ENCODE data around the gene MPZL3. TPM values are rescaled to one million over a fixed set of nuclear protein-coding genes. Genes with fewer than 3 reads are reported as not detected.

MPZL3 gene
- total and polyA plus RNA-seq, 2 donors, result 1.4 to 4.7 TPM

DNA sequence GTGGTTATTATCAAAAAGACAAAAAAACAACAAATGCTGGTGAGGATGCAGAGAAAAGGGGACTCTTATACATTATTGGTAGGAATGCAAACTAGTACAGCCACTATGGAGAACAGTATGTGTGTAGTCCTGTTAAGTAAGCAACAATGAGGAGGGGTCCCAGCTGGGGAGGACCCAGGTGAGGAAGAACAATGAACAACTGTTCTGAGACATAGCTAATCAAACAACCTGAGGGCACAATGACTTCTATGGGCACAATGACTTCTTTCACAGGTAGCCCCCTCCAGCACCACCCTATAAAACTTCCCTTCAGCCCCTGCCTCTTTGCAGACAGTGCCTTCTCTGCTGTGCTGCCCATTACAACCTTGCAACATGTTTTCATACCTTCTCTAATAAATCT is 32.9 kb downstream of the MPZL3 start:
- H3K27ac ChIP-seq (ENCODE audit: low read depth), result no peak overlapping the region
- H3K36me3 ChIP-seq (ENCODE audit: insufficient read depth), result no peaks in the 10 kb centered on the region
- H3K4me3 ChIP-seq (ENCODE audit: low read depth, low read length), result no peak overlapping the region
- no peaks in the 10 kb centered on the region for H3K4me1 ChIP-seq (ENCODE audit: insufficient read depth)
- no peak for DNase-seq (ENCODE audit: extremely low spot score)

- no peak overlapping the region for H3K4me3 ChIP-seq (ENCODE audit: low read depth, low read length)
- no peak for DNase-seq (ENCODE audit: extremely low spot score)
- no peaks in the 10 kb centered on the region for H3K4me1 ChIP-seq (ENCODE audit: insufficient read depth)
- WGBS, result 85% methylated on average over 3 of the region's 3 CpGs
- H3K36me3 ChIP-seq (ENCODE audit: insufficient read depth), result no peaks in the 10 kb centered on the region
- H3K27ac ChIP-seq (ENCODE audit: low read depth), result no peak overlapping the region
Measured at GRCh38 chr11:118217575-118217974, 34.6 kb downstream of the MPZL3 start.

DNA sequence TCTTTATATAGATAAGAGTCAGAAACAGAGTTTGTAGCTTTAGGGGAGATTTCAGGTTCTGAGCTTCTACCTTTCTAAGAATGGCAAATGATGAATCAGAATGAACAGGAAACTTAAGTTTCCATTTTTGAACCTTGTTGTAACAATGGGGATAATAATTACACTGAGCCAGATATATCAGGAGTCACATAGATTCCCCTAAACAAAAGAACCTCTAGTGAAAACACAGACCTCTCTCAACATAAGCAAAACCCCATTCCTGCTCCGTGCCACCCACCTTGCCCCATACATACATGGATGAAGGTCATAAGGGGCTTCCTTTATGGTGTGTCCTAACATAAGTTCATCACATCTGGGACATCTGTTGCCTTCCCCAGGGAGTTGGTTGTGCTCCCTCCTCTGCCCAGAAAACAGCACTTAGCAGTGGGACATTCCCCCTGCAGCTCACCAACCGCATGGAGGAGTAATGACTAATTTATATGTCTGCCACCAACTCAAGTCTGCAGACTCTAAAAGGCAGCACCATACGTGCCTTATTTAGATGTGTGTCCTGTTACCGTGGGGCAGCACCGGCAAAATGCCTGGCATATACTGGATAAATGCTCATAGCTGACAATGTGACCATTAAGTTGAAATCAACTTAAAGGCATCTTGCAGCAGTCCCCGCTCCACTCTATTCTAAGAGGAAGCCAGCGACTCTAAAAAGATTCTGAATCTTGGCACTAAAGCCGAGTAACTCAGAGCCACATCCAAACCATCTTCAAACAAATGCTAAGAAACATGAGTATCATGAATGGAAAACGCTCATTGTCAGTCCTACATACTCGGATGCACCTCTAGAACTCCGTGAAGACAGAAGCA is 35.3 kb downstream of the MPZL3 start:
- WGBS, result 69% methylated on average over 11 of the region's 11 CpGs
- DNase-seq (ENCODE audit: extremely low spot score), result no peak

DNA sequence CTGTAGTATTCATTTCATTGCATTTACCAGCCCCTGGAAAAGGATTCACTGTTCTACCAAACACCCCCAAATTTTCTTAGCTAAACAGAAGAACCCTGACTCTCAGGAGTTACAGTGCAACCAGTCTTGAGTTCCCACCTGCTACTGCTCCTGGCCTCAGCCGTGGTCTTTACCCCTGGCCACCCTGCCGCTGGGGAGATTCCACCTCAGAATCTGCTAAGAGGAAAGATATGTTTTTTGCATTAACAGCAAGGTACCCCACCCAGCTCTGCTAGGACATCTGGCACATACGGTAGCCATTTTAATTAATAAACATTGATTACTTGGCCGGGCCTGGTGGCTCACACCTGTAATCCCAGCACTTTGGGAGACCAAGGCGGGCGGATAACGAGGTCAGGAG is 36.4 kb downstream of the MPZL3 start:
- Histone ChIP-seq H3K4me3 (ENCODE audit: low read depth, low read length) (no peak overlapping the region), H3K36me3 (ENCODE audit: insufficient read depth) (no peaks in the 10 kb centered on the region), H3K4me1 (ENCODE audit: insufficient read depth) (no peaks in the 10 kb centered on the region), H3K27ac (ENCODE audit: low read depth) (no peak overlapping the region)
- 89% methylated on average over 7 of the region's 7 CpGs for WGBS
- no peak for DNase-seq (ENCODE audit: extremely low spot score)

More for the DNA sequence above, 35.3 kb downstream of the MPZL3 start:
- no peak overlapping the region for H3K27ac ChIP-seq (ENCODE audit: low read depth)
- H3K4me1 ChIP-seq (ENCODE audit: insufficient read depth), result no peaks in the 10 kb centered on the region
- no peaks in the 10 kb centered on the region for H3K36me3 ChIP-seq (ENCODE audit: insufficient read depth)
- no peak overlapping the region for H3K4me3 ChIP-seq (ENCODE audit: low read depth, low read length)

- DNase-seq (ENCODE audit: extremely low spot score), result no peak
- 70% methylated on average over 3 of the region's 3 CpGs for WGBS
- Histone ChIP-seq H3K4me3 (ENCODE audit: low read depth, low read length) (no peak overlapping the region), H3K4me1 (ENCODE audit: insufficient read depth) (no peaks in the 10 kb centered on the region), H3K27ac (ENCODE audit: low read depth) (no peak overlapping the region), H3K36me3 (ENCODE audit: insufficient read depth) (no peaks in the 10 kb centered on the region)
Measured at GRCh38 chr11:118215262-118215661, 36.9 kb downstream of the MPZL3 start.

GRCh38 chr11:118214210-118214914 is 37.8 kb downstream of the MPZL3 start:
- Histone ChIP-seq H3K27ac (ENCODE audit: low read depth) (no peak overlapping the region), H3K36me3 (ENCODE audit: insufficient read depth) (no peaks in the 10 kb centered on the region), H3K4me1 (ENCODE audit: insufficient read depth) (no peaks in the 10 kb centered on the region), H3K4me3 (ENCODE audit: low read depth, low read length) (no peak overlapping the region)
- WGBS, result 57% methylated on average over 6 of the region's 6 CpGs
- no peak for DNase-seq (ENCODE audit: extremely low spot score)

- Histone ChIP-seq H3K36me3 (ENCODE audit: insufficient read depth) (no peaks in the 10 kb centered on the region), H3K27ac (ENCODE audit: low read depth) (no peak overlapping the region), H3K4me1 (ENCODE audit: insufficient read depth) (no peaks in the 10 kb centered on the region), H3K4me3 (ENCODE audit: low read depth, low read length) (no peak overlapping the region)
- WGBS, result 86% methylated on average over 2 of the region's 2 CpGs
- no peak for DNase-seq (ENCODE audit: extremely low spot score)
Measured at GRCh38 chr11:118213781-118214180, 38.4 kb downstream of the MPZL3 start.

DNA sequence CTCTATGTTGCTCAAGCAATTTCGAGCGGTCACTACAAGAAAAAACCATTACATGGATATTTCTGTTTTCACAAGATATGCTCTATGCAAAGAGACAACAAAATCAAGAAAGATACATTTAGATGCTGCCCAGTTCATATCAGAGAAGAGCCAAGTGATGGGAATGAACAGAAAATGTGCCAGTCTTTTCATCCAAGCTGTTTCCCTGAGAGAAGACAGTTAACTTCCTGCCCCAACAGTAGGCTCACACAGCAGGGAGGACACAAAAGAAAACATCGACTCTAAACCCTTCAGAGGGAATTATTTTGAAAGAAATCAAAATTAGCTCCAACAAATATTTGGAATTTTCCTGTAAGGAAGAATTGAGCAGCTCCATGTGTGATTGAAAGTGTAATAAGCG is 39.0 kb downstream of the MPZL3 start:
- DNase-seq (ENCODE audit: extremely low spot score), result no peak
- no peaks in the 10 kb centered on the region for H3K4me1 ChIP-seq (ENCODE audit: insufficient read depth)
- WGBS, result 75% methylated on average over 4 of the region's 4 CpGs
- no peaks in the 10 kb centered on the region for H3K36me3 ChIP-seq (ENCODE audit: insufficient read depth)
- H3K27ac ChIP-seq (ENCODE audit: low read depth), result no peak overlapping the region
- H3K4me3 ChIP-seq (ENCODE audit: low read depth, low read length), result no peak overlapping the region

DNA sequence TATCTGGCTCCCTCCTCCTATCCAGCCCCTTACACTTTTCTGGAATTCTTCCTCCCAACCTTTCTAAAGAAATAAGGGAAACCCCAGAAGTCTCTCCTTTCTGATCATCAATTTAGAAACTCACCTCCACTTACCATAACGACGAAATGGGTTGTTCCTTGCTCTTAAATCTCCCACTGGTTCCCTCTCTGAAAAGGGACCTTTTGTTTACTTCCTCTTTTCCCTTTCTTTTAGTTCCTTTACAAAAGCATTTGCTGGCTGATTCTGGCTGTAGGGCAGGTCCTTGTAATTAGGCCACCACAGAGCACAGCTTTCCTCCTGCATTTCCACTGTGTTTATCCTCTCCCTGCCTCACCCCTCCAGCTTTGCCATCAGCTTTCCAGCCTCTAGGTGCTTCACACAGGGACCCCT is 39.4 kb downstream of the MPZL3 start:
- 79% methylated on average over 2 of the region's 2 CpGs for WGBS
- H3K36me3 ChIP-seq (ENCODE audit: insufficient read depth), result no peaks in the 10 kb centered on the region
- no peak overlapping the region for H3K27ac ChIP-seq (ENCODE audit: low read depth)
- H3K4me1 ChIP-seq (ENCODE audit: insufficient read depth), result no peaks in the 10 kb centered on the region
- H3K4me3 ChIP-seq (ENCODE audit: low read depth, low read length), result no peak overlapping the region
- no peak for DNase-seq (ENCODE audit: extremely low spot score)

- H3K4me1 ChIP-seq (ENCODE audit: insufficient read depth), result no peaks in the 10 kb centered on the region
- WGBS, result 75% methylated on average over 7 of the region's 7 CpGs
- no peak for DNase-seq (ENCODE audit: extremely low spot score)
- H3K4me3 ChIP-seq (ENCODE audit: low read depth, low read length), result no peak overlapping the region
- no peak overlapping the region for H3K27ac ChIP-seq (ENCODE audit: low read depth)
- no peaks in the 10 kb centered on the region for H3K36me3 ChIP-seq (ENCODE audit: insufficient read depth)
Measured at GRCh38 chr11:118212131-118212725, 39.9 kb downstream of the MPZL3 start.

GRCh38 chr11:118211006-118211405 is 41.2 kb downstream of the MPZL3 start:
- Histone ChIP-seq H3K36me3 (ENCODE audit: insufficient read depth) (no peaks in the 10 kb centered on the region), H3K4me3 (ENCODE audit: low read depth, low read length) (no peak overlapping the region), H3K4me1 (ENCODE audit: insufficient read depth) (no peaks in the 10 kb centered on the region), H3K27ac (ENCODE audit: low read depth) (no peak overlapping the region)
- no peak for DNase-seq (ENCODE audit: extremely low spot score)
- 40% methylated on average over 6 of the region's 6 CpGs for WGBS

- 91% methylated on average over 7 of the region's 7 CpGs for WGBS
- H3K4me3 ChIP-seq (ENCODE audit: low read depth, low read length), result no peak overlapping the region
- no peak overlapping the region for H3K27ac ChIP-seq (ENCODE audit: low read depth)
- no peaks in the 10 kb centered on the region for H3K36me3 ChIP-seq (ENCODE audit: insufficient read depth)
- no peak for DNase-seq (ENCODE audit: extremely low spot score)
- H3K4me1 ChIP-seq (ENCODE audit: insufficient read depth), result no peaks in the 10 kb centered on the region
Measured at GRCh38 chr11:118210323-118210722, 41.8 kb downstream of the MPZL3 start.

GRCh38 chr11:118209033-118209432 is 43.1 kb downstream of the MPZL3 start:
- WGBS, result 79% methylated on average over 3 of the region's 3 CpGs
- H3K27ac ChIP-seq (ENCODE audit: low read depth), result no peak overlapping the region
- no peaks in the 10 kb centered on the region for H3K36me3 ChIP-seq (ENCODE audit: insufficient read depth)
- no peaks in the 10 kb centered on the region for H3K4me1 ChIP-seq (ENCODE audit: insufficient read depth)
- H3K4me3 ChIP-seq (ENCODE audit: low read depth, low read length), result no peak overlapping the region
- DNase-seq (ENCODE audit: extremely low spot score), result no peak

GRCh38 chr11:118207079-118207478 is 45.1 kb downstream of the MPZL3 start:
- H3K27ac ChIP-seq (ENCODE audit: low read depth), result no peak overlapping the region
- no peak for DNase-seq (ENCODE audit: extremely low spot score)
- whole genome bisulfite sequencing, result 93% methylated on average over 2 of the region's 2 CpGs
- H3K4me1 ChIP-seq (ENCODE audit: insufficient read depth), result no peaks in the 10 kb centered on the region
- H3K4me3 ChIP-seq (ENCODE audit: low read depth, low read length), result no peak overlapping the region
- H3K36me3 ChIP-seq (ENCODE audit: insufficient read depth), result no peaks in the 10 kb centered on the region
